CD4-positive, alpha-beta T cell treated with Interleukin-2 at 100 ng/mL for 4 hours (primary cell): Measurements from ENCODE around the gene TMEM156.
"Not testable (repeated sequence)": the region's sequence is repeated elsewhere in the genome, so short reads cannot be mapped to it uniquely, and the experiment has no call there.

Source experiments
- DNase-seq: peaks from one replicate; pipeline ENCODE4 v3.0.0-alpha.2; 2020; ENCODE audit warnings: low spot score

The TMEM156 gene

DNA sequence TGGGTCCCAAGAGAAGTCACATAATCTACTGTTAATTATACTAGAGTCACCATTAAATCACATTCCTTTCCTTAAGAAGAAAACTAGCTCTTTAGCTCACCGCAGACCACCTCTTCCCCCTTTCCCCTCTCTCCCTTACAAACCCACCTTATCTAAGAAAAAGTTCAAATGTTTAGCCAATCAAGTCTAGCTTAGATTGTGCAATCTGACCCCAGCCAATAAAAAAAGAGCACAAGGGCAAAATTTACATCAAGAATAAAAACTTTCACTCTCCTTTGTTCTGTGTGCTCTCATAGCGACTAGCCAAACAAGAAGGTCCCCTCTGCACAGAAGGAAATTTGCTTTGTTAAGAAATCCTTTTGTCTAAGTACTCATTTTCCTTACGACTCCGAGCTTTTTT, 76.3 kb downstream of the TMEM156 start:
- DNase-seq, result no peak

DNA sequence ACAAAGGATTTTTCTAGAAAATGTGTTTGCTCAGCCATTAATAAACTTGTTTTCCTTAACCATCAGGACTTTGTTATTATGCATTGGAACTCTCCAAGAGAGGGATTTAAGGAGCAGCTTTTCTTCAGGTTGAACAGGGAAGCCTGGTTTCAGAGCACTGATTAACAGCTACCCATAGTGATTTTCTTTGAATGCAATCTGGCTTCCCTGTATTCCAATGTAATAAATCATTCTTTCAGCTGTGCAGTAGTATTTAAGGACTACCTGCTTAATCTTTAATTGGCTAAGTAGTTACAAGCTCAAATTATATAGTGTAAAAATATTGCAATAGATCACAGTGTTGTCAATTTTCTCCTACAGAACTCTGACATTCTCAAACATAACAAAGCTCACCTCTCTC, 77.5 kb downstream of the TMEM156 start:
- no peak for DNase-seq

- DNase-seq, result no peak
Observed at GRCh38 chr4:38952017-38952416, 80.2 kb downstream of the TMEM156 start.

- DNase-seq, result peak; percentile 11
Observed at GRCh38 chr4:38951598-38951997, 80.6 kb downstream of the TMEM156 start.

- DNase-seq, result no peak
Observed at GRCh38 chr4:38950734-38951133, 81.5 kb downstream of the TMEM156 start.

- DNase-seq, result no peak
Observed at GRCh38 chr4:38950159-38950558, 82.0 kb downstream of the TMEM156 start.

DNA sequence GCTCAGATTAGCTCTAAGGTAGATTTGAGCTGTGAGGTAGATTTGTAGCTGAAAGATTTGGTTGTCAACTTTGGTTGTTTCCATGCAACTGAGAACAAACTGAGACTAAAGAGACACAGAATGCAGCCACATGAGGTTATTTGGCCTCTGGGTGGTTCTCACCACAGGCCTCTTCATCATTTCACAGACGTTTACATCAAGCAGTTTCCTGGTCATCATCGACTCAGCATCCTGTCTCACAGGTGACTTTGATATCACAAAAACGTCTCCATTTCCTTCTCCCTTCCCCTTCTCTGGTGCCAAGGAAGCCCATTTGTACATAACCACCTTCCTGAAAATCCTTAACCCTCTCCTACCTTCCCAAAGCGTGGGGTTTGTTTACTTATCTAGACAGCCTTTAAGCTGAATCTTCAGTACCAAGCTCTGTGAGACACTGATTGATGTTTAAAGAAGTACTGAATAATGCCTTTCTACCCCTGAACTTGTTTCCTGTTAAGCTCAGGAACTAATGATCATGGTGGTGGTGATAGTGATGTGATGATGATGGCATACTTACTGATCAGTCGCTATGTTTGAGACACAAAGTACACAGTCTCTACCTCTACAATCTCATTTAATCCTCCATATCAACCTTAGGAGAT, 82.7 kb downstream of the TMEM156 start:
- DNase-seq, result peak; percentile 69

DNA sequence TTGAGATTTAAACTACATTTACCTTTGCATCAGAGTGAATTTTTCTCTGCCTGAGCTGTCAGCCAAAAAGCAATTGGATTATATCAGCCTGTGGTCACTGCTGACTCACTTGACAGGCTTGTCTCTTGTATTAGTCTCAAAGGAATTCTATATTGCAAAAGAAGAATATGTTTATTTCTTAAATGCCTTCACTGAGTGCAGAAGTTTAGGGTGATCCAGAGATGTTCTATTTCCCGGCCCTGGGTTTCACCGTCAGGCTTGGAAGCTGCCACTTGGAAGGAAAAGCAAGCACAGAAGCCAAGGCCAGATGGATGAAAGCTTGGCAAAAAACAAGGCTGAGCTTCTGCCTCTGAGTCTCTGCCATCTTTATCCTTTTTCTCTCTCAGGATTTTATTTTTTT, 83.7 kb downstream of the TMEM156 start:
- DNase-seq, result no peak

DNA sequence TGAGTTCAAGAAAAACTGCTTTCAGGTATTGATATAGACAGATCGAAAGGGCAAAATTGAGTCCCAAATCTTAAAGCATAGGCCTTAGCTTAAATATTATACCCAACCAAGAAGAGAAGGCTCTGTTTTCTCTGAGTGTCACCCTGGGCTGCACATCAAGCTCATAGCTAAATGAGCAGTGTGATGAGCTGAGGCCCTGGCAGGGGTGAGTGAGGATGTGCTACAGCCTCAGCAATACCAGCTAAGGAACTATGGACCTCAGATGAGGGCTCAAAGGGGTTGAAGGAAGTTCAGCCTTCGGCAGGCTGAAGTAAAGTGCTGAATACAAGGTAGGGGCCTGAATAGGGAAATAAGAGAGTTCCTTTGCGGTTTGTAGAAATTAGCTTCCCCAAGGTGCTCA, 85.3 kb downstream of the TMEM156 start:
- DNase-seq, result no peak

- DNase-seq, result no peak
Observed at GRCh38 chr4:38944440-38944839, 87.8 kb downstream of the TMEM156 start.

GRCh38 chr4:38943343-38943742, 88.9 kb downstream of the TMEM156 start:
- DNase-seq, result no peak

DNA sequence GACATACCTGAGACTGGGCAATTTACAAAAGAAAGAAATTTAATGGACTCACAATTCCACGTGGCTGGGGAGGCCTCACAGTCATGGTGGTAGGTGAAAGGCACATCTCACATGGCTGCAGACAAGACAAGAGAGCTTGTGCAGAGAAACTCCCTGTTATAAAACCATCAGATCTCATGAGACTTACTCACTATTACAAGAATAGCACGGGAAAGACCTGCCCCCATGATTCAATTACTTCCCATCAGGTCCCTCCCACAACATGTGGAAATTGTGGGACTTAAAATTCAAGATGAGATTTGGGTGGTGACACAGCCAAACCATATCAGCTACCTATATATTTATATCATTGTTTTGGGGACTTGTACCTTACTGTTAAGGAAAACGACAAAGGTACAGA, 90.3 kb downstream of the TMEM156 start:
- DNase-seq, result not testable (repeated sequence)

DNA sequence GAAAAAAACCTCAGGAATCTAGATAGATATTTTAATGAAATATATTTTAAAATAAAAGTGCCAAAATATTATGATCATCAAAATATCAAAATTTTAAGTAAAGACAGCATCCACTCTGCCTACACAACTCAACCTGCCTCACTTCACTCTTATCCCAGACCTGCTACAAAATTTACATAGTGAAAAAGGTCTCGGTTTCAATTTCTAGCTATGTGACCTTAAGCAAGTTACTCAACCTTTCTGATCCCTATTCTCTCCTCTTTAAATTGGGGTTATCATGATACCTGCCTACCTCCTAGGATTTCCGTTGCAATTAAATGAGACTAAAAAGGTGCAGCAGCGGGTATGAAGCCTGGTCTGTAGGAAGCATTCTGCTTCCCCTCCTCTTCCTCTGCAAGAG, 91.7 kb downstream of the TMEM156 start:
- no peak for DNase-seq

DNA sequence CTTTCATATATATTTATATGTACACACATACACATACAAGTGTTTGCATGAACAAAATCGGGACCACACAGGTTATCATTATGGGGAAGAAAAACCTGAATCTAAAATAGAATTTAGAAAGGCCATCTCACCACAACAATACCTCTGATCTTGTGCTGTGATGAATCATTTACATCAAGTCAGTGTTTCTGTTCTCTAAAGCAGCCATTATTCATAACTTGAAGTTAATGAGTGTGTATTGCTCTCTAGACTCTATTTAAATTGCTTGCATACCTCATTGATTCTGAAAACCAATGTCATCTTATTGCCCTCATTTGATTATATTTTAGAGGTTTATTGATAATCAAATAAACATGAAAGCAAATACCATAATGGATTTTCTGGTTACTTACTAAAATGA, 93.0 kb downstream of the TMEM156 start:
- no peak for DNase-seq

DNA sequence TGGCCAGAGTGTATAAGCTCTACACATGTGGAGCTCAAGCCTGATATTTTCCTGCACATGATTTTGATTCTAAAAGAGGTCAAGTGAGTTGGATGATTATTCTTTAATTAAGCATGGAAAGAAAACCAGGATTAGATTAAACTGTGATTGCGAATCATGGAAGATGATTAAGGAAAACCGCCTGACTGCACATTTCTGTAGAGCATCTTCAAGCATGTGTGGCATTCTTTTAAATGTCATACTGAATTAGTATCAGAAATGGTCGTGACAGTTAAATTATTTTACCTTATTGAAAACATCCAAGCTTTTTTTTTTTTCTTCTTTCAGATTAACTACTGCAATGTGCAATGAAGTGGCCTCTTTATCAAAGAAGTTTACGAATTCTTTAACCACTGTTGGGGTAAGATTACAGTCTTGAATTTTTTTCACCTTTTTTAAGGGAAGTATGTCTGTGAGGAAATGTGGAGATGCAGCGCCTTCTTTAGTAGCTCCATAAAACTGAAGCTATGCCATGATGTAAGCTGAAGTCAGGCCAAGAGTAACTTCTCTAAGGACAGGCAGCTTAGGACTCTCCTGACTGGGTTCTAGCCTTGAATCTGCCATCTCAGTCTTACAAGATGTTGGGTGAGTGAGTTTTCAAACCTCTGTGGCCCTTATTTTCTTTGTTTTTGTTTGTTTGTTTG, 96.7 kb downstream of the TMEM156 start:
- DNase-seq, result no peak

GRCh38 chr4:38931125-38931524, 101.1 kb downstream of the TMEM156 start:
- DNase-seq, result no peak

GRCh38 chr4:38930707-38931106, 101.5 kb downstream of the TMEM156 start:
- DNase-seq, result no peak

DNA sequence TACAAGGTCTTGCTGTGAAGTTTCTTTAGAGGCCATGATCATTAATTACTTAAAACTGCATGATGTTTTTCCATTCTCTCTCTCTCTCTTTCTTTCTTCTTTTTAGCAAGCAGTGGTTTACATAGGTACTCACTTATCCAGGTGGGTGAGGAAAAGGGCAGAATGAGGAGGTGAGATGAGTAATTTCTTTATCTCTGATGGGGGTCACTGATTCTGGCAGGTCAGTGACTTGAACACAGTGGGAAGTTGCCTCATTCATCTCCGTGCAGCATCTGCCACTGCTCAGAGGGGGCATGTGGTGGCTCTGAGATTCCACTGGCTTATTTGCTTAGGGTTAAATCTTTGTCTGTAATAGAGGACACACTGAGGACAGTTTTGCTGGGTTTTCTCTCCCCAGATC, 102.0 kb downstream of the TMEM156 start:
- DNase-seq, result no peak

GRCh38 chr4:38928974-38929373, 103.2 kb downstream of the TMEM156 start:
- no peak for DNase-seq

DNA sequence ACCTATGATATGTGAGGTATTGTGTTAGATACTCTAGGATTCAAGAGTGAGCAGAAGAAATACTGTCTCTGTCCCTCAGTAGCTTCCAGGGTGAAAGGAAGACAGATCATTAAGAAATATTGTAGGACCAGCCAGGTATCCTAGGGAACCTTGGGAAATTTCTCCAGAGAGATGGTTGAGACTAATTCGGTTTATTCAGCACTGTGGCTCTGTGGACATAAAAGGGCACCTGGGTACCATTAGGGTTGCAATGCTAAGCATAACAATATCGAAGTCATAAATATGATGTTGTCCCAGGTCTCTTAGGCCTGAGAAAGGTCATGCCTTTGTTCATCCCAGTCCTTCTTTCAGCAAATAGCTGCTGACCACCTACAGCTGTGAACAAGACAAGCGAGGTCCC, 103.6 kb downstream of the TMEM156 start:
- DNase-seq, result no peak

DNA sequence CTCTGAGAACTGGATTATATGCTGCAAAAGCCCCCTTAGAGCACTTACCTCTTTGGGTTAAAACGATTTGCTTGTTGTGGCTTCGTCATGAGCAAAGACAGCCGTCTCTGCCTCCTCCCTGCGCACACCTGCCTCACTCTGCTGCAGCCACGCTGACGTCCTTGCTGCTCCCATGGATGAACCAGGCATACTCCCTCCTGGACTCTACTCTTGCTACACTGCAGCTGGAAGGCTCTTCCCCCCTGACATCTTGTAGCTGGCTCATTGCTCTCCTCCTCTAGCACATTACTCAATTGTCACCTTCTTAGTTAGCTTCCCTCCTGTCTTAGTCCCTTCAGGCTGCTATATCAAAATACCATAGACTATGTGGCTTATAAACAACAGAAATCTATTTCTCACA, 105.3 kb downstream of the TMEM156 start:
- DNase-seq, result no peak

- DNase-seq, result no peak
Observed at GRCh38 chr4:38925492-38926413, 106.5 kb downstream of the TMEM156 start.

- DNase-seq, result no peak
Observed at GRCh38 chr4:38924353-38924752, 107.9 kb downstream of the TMEM156 start.
